HepG2 (cell line): ENCODE measurements around the gene ZNF514. TPM values are rescaled to one million over a fixed set of nuclear protein-coding genes. Genes with fewer than 3 reads are reported as not detected.

Experiments
- CCDC6 ChIP-seq: sonication (generic); formaldehyde crosslinking; IDR thresholded peaks from 2 replicates; pipeline ENCODE4 v1.8.1; 2022; ENCODE audit warnings: mild to moderate bottlenecking, missing genetic modification reagents, moderate library complexity
- GABPB1 ChIP-seq: IDR thresholded peaks from 2 replicates; pipeline ENCODE4 v1.6.1; 2016; ENCODE audit warnings: mild to moderate bottlenecking, missing genetic modification reagents, moderate library complexity, missing compliant biosample characterization
- HCFC1 ChIP-seq: fragments of 150-350 bp; IDR thresholded peaks from 2 replicates; pipeline ENCODE4 v1.6.1; 2014; ENCODE audit warnings: low read depth, low read length
- HOXA5 ChIP-seq: sonication (generic); formaldehyde crosslinking; IDR thresholded peaks from 2 replicates; pipeline ENCODE4 v1.4.0; 2020; ENCODE audit warnings: missing genetic modification reagents
- POGZ ChIP-seq: sonication (generic); formaldehyde crosslinking; IDR thresholded peaks from 2 replicates; pipeline ENCODE4 v1.4.0; 2020; ENCODE audit warnings: mild to moderate bottlenecking, missing genetic modification reagents
- SUZ12 ChIP-seq: fragments of 150-350 bp; IDR thresholded peaks from 2 replicates; pipeline ENCODE4 v1.6.1; 2014; ENCODE audit warnings: low read depth, low read length
- ZFP37 ChIP-seq: sonication (generic); formaldehyde crosslinking; IDR thresholded peaks from 2 replicates; pipeline ENCODE4 v1.4.0; 2020; ENCODE audit warnings: missing genetic modification reagents, borderline replicate concordance
- polyA plus RNA-seq, 8 experiments: library from polyadenylated mRNA; depleted of rRNA in 3 of 8; stranded (reverse) in 7 of 8; unstranded in 1 of 8; fragments of >200 nt; fragmentation: Illumina TruSeq in 4 of 8; extraction: Trizol in 4 of 8; gene quantifications; 2 replicates each; pipeline versions ENCODE4 v1.2.1 to v1.2.3, GENCODE V29; 2011 to 2016; ENCODE audit warnings: low read depth in 4 of 8, missing spikeins in 1 of 8, mixed read lengths in 1 of 8; ENCODE audit not compliant: insufficient read depth in 1 of 8
- total RNA-seq, 5 experiments: library from RNA; depleted of rRNA; stranded (reverse); fragments of >200 nt; fragmentation: Illumina TruSeq; extraction: Trizol; gene quantifications; 2 replicates each; pipeline ENCODE4 v1.2.3, GENCODE V29; 2016; ENCODE audit warnings: low read depth in 1 of 5
- TF ChIP-seq, protein P1 (sequence below): sonication (generic); formaldehyde crosslinking; IDR thresholded peaks from 2 replicates; pipeline ENCODE4 v1.5.0; 2020; ENCODE audit warnings: missing genetic modification reagents
- TF ChIP-seq, protein P2 (sequence below): sonication (generic); formaldehyde crosslinking; IDR thresholded peaks from 2 replicates; pipeline ENCODE4 v1.5.0; 2020; ENCODE audit warnings: mild to moderate bottlenecking, missing genetic modification reagents, borderline replicate concordance
- TF ChIP-seq, protein P3 (sequence below): IDR thresholded peaks from 2 replicates; pipeline ENCODE4 v1.6.1; 2016; ENCODE audit warnings: mild to moderate bottlenecking
- TF ChIP-seq, protein P4 (sequence below): IDR thresholded peaks from 2 replicates; pipeline ENCODE4 v1.6.1; 2018; ENCODE audit warnings: missing genetic modification reagents, mild to moderate bottlenecking, missing compliant biosample characterization
- TF ChIP-seq, protein P5 (sequence below): sonication (generic); formaldehyde crosslinking; IDR thresholded peaks from 2 replicates; pipeline ENCODE4 v1.9.0; 2021; ENCODE audit warnings: missing genetic modification reagents, borderline replicate concordance

The ZNF514 gene
- total and polyA plus RNA-seq, 2 of the 13 experiments (the other 11 are each of a cell fraction or from before 2014, with no cell fraction given), result 15.2 to 18.7 TPM

DNA sequence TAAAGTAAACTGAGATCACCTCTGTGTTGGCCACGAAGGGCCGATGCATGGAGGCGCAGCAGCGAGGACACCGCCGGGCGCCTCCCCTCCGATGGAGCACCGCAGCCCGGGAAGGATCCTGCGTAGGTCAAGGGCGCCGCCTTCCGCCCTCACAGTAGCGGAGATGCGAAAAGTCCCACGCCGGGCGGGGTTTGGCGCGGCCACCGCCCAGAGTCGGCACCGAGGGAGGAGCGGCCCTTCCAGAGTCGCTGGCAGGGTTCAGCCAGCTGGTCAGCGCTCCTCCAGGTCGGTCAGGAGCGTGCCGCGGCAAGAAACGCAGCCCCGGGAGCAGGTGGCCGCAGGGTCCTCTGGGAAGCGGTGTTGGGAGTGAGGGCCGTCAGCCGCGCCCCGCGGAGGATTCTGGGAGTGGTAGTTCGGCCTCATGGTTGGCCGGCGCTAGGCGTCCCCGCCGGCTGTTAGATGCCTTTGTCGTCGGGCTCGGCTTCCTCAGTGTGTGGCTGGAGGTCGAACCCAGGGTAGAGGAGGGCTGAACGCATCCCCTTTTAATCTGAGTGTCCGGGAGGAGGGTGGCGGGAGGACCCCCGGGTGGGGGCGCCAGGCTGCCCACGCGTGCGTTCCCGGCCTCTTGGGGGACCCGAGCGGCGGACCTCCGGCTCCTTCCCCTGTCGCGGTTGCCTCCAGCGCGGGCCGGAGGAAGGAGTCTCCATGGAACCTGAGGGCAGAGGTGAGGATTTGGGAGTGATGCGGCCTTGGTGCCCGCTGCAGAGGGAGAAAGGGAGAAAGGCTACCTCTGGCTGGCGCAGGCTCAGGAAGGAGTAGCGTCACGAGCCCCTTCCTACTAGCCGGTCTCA, 47.7 kb upstream of the ZNF514 start, which contains the start of gene ZNF892 (continued):
- TF ChIP-seq, protein P1, sequence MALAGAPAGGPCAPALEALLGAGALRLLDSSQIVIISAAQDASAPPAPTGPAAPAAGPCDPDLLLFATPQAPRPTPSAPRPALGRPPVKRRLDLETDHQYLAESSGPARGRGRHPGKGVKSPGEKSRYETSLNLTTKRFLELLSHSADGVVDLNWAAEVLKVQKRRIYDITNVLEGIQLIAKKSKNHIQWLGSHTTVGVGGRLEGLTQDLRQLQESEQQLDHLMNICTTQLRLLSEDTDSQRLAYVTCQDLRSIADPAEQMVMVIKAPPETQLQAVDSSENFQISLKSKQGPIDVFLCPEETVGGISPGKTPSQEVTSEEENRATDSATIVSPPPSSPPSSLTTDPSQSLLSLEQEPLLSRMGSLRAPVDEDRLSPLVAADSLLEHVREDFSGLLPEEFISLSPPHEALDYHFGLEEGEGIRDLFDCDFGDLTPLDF (CRISPR knock-in tag), result 0 out of 2 replicates have a peak, but pooled peaks have one; percentile 28
- TF ChIP-seq SUZ12 (peak; percentile 41), ZFP37 (CRISPR knock-in tag) (0 out of 2 replicates have a peak, but pooled peaks have one; percentile 45), CCDC6 (CRISPR knock-in tag) (peak; percentile 49; the same call in 1 of the 2 replicates), HOXA5 (peak; percentile 61; the same call in 1 of the 2 replicates), POGZ (peak; percentile 70; the same call in 1 of the 2 replicates), HCFC1 (peak; percentile 74), GABPB1 (CRISPR knock-in tag) (peak; percentile 86)
- TF ChIP-seq, protein P2, sequence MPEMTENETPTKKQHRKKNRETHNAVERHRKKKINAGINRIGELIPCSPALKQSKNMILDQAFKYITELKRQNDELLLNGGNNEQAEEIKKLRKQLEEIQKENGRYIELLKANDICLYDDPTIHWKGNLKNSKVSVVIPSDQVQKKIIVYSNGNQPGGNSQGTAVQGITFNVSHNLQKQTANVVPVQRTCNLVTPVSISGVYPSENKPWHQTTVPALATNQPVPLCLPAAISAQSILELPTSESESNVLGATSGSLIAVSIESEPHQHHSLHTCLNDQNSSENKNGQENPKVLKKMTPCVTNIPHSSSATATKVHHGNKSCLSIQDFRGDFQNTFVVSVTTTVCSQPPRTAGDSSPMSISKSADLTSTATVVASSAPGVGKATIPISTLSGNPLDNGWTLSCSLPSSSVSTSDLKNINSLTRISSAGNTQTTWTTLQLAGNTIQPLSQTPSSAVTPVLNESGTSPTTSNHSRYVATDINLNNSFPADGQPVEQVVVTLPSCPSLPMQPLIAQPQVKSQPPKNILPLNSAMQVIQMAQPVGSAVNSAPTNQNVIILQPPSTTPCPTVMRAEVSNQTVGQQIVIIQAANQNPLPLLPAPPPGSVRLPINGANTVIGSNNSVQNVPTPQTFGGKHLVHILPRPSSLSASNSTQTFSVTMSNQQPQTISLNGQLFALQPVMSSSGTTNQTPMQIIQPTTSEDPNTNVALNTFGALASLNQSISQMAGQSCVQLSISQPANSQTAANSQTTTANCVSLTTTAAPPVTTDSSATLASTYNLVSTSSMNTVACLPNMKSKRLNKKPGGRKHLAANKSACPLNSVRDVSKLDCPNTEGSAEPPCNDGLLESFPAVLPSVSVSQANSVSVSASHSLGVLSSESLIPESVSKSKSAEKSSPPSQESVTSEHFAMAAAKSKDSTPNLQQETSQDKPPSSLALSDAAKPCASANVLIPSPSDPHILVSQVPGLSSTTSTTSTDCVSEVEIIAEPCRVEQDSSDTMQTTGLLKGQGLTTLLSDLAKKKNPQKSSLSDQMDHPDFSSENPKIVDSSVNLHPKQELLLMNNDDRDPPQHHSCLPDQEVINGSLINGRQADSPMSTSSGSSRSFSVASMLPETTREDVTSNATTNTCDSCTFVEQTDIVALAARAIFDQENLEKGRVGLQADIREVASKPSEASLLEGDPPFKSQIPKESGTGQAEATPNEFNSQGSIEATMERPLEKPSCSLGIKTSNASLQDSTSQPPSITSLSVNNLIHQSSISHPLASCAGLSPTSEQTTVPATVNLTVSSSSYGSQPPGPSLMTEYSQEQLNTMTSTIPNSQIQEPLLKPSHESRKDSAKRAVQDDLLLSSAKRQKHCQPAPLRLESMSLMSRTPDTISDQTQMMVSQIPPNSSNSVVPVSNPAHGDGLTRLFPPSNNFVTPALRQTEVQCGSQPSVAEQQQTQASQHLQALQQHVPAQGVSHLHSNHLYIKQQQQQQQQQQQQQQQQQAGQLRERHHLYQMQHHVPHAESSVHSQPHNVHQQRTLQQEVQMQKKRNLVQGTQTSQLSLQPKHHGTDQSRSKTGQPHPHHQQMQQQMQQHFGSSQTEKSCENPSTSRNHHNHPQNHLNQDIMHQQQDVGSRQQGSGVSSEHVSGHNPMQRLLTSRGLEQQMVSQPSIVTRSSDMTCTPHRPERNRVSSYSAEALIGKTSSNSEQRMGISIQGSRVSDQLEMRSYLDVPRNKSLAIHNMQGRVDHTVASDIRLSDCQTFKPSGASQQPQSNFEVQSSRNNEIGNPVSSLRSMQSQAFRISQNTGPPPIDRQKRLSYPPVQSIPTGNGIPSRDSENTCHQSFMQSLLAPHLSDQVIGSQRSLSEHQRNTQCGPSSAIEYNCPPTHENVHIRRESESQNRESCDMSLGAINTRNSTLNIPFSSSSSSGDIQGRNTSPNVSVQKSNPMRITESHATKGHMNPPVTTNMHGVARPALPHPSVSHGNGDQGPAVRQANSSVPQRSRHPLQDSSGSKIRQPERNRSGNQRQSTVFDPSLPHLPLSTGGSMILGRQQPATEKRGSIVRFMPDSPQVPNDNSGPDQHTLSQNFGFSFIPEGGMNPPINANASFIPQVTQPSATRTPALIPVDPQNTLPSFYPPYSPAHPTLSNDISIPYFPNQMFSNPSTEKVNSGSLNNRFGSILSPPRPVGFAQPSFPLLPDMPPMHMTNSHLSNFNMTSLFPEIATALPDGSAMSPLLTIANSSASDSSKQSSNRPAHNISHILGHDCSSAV, result 0 out of 2 replicates have a peak, but pooled peaks have one; percentile 52
- TF ChIP-seq, protein P3, sequence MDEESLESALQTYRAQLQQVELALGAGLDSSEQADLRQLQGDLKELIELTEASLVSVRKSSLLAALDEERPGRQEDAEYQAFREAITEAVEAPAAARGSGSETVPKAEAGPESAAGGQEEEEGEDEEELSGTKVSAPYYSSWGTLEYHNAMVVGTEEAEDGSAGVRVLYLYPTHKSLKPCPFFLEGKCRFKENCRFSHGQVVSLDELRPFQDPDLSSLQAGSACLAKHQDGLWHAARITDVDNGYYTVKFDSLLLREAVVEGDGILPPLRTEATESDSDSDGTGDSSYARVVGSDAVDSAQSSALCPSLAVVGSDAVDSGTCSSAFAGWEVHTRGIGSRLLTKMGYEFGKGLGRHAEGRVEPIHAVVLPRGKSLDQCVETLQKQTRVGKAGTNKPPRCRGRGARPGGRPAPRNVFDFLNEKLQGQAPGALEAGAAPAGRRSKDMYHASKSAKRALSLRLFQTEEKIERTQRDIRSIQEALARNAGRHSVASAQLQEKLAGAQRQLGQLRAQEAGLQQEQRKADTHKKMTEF (CRISPR knock-in tag), result peak; percentile 48; the same call in 1 of the 2 replicates
- TF ChIP-seq, protein P4, sequence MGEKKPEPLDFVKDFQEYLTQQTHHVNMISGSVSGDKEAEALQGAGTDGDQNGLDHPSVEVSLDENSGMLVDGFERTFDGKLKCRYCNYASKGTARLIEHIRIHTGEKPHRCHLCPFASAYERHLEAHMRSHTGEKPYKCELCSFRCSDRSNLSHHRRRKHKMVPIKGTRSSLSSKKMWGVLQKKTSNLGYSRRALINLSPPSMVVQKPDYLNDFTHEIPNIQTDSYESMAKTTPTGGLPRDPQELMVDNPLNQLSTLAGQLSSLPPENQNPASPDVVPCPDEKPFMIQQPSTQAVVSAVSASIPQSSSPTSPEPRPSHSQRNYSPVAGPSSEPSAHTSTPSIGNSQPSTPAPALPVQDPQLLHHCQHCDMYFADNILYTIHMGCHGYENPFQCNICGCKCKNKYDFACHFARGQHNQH (CRISPR knock-in tag), result no peak
- TF ChIP-seq, protein P5, sequence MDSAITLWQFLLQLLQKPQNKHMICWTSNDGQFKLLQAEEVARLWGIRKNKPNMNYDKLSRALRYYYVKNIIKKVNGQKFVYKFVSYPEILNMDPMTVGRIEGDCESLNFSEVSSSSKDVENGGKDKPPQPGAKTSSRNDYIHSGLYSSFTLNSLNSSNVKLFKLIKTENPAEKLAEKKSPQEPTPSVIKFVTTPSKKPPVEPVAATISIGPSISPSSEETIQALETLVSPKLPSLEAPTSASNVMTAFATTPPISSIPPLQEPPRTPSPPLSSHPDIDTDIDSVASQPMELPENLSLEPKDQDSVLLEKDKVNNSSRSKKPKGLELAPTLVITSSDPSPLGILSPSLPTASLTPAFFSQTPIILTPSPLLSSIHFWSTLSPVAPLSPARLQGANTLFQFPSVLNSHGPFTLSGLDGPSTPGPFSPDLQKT (CRISPR knock-in tag), result no peak; the same call in 1 of the 2 replicates
